WERI-Rb-1 (cell line): ENCODE data around the gene AGA.

ENCODE experiments used
- DNase-seq: peaks from one replicate; pipeline ENCODE4 v3.0.0-alpha.2; 2020
- H3K27ac ChIP-seq: fragments of 250-450 bp; sonication (Bioruptor Pico); 2 replicates; pipeline ENCODE4 v1.5.1; 2020; ENCODE audit warnings: mild to moderate bottlenecking, moderate library complexity
- H3K27me3 ChIP-seq: fragments of 250-450 bp; sonication (Bioruptor Pico); 2 replicates; pipeline ENCODE4 v1.5.1; 2021; ENCODE audit warnings: mild to moderate bottlenecking, low read depth, moderate library complexity; ENCODE audit not compliant: insufficient read depth, severe bottlenecking
- H3K36me3 ChIP-seq: fragments of 250-450 bp; sonication (Bioruptor Pico); 2 replicates; pipeline ENCODE4 v1.5.1; 2020; ENCODE audit warnings: mild to moderate bottlenecking, moderate library complexity
- H3K4me3 ChIP-seq: 2 replicates; pipeline ENCODE4 v1.5.1; 2011; ENCODE audit warnings: low read depth, mild to moderate bottlenecking, control low read depth, low read length
- H3K9me3 ChIP-seq: fragments of 250-450 bp; sonication (Bioruptor Pico); 2 replicates; pipeline ENCODE4 v1.5.1; 2021; ENCODE audit warnings: mild to moderate bottlenecking, moderate library complexity; ENCODE audit not compliant: severe bottlenecking
- TF ChIP-seq, protein P1 (sequence below): IDR thresholded peaks from 2 replicates; pipeline ENCODE4 v1.5.1; 2011; ENCODE audit warnings: low read depth, mild to moderate bottlenecking, control low read depth, inconsistent platforms, low read length

The AGA gene

GRCh38 chr4:177479063-177479462 is 36.8 kb upstream of the AGA start:
- no peaks in the 10 kb centered on the region for H3K36me3 ChIP-seq
- H3K4me3 ChIP-seq = no peak overlapping the region
- no peak overlapping the region for H3K27ac ChIP-seq
- TF ChIP-seq, protein P1, sequence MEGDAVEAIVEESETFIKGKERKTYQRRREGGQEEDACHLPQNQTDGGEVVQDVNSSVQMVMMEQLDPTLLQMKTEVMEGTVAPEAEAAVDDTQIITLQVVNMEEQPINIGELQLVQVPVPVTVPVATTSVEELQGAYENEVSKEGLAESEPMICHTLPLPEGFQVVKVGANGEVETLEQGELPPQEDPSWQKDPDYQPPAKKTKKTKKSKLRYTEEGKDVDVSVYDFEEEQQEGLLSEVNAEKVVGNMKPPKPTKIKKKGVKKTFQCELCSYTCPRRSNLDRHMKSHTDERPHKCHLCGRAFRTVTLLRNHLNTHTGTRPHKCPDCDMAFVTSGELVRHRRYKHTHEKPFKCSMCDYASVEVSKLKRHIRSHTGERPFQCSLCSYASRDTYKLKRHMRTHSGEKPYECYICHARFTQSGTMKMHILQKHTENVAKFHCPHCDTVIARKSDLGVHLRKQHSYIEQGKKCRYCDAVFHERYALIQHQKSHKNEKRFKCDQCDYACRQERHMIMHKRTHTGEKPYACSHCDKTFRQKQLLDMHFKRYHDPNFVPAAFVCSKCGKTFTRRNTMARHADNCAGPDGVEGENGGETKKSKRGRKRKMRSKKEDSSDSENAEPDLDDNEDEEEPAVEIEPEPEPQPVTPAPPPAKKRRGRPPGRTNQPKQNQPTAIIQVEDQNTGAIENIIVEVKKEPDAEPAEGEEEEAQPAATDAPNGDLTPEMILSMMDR = no peak
- H3K27me3 ChIP-seq = no peaks in the 10 kb centered on the region
- no peak for DNase-seq
- no peaks in the 10 kb centered on the region for H3K9me3 ChIP-seq

GRCh38 chr4:177478496-177478895 is 36.3 kb upstream of the AGA start:
- no peaks in the 10 kb centered on the region for H3K36me3 ChIP-seq
- H3K27ac ChIP-seq = no peak overlapping the region
- H3K27me3 ChIP-seq = no peaks in the 10 kb centered on the region
- DNase-seq = no peak
- TF ChIP-seq, protein P1 = no peak
- H3K9me3 ChIP-seq = no peaks in the 10 kb centered on the region
- H3K4me3 ChIP-seq = no peak overlapping the region

GRCh38 chr4:177473991-177474390 is 31.8 kb upstream of the AGA start:
- no peak overlapping the region for H3K27ac ChIP-seq

GRCh38 chr4:177464026-177464425 is 21.8 kb upstream of the AGA start:
- no peak for DNase-seq
- H3K27ac ChIP-seq = no peak overlapping the region

More at GRCh38 chr4:177473991-177474390, 31.8 kb upstream of the AGA start:
- no peak for DNase-seq
- TF ChIP-seq, protein P1 = no peak
- Histone ChIP-seq H3K27me3 (no peaks in the 10 kb centered on the region), H3K4me3 (no peak overlapping the region), H3K36me3 (no peaks in the 10 kb centered on the region), H3K9me3 (no peaks in the 10 kb centered on the region)

DNA sequence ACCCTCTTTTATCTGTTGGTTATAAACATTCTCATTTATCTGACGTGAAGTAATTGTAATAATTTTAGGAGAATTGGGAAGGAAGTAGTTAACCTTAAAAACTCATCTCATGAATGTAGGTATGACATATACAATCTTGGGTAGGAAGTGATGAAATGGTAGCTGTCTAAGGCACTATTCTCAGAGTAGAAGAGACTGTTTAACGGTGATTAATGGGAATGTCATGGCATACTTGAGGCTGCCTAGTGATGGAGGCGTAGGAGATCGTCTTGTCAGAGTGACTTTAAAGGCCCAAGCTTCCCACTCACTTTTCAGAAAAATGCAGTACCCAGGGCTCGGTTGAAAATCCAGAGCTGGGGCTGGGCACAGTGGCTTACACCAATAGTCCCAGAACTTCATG is 19.4 kb upstream of the AGA start:
- TF ChIP-seq, protein P1 = no peak
- Histone ChIP-seq H3K27ac (no peak overlapping the region), H3K27me3 (no peaks in the 10 kb centered on the region), H3K4me3 (no peak overlapping the region), H3K36me3 (no peaks in the 10 kb centered on the region), H3K9me3 (no peaks in the 10 kb centered on the region)
- DNase-seq = no peak

More at GRCh38 chr4:177464026-177464425, 21.8 kb upstream of the AGA start:
- Histone ChIP-seq H3K4me3 (no peak overlapping the region), H3K36me3 (no peaks in the 10 kb centered on the region), H3K27me3 (no peaks in the 10 kb centered on the region), H3K9me3 (no peaks in the 10 kb centered on the region)
- TF ChIP-seq, protein P1 = no peak

GRCh38 chr4:177460460-177460859 is 18.2 kb upstream of the AGA start:
- H3K36me3 ChIP-seq = no peaks in the 10 kb centered on the region
- no peak overlapping the region for H3K27ac ChIP-seq
- no peaks in the 10 kb centered on the region for H3K27me3 ChIP-seq
- no peak for DNase-seq
- TF ChIP-seq, protein P1 = no peak
- no peak overlapping the region for H3K4me3 ChIP-seq
- H3K9me3 ChIP-seq = no peaks in the 10 kb centered on the region
